GM21447 (cell line): Measurements from ENCODE around the gene MS4A7.
"Not testable (repeated sequence)": the region's sequence is repeated elsewhere in the genome, so short reads cannot be mapped to it uniquely, and the experiment has no call there.

ENCODE experiments used
- ATAC-seq: cut with Tn5 transposase; IDR thresholded peaks from one replicate; pipeline ENCODE4 v1.9.1; 2021; ENCODE audit not compliant: unreplicated experiment

MS4A7 gene, protein sequence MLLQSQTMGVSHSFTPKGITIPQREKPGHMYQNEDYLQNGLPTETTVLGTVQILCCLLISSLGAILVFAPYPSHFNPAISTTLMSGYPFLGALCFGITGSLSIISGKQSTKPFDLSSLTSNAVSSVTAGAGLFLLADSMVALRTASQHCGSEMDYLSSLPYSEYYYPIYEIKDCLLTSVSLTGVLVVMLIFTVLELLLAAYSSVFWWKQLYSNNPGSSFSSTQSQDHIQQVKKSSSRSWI

DNA sequence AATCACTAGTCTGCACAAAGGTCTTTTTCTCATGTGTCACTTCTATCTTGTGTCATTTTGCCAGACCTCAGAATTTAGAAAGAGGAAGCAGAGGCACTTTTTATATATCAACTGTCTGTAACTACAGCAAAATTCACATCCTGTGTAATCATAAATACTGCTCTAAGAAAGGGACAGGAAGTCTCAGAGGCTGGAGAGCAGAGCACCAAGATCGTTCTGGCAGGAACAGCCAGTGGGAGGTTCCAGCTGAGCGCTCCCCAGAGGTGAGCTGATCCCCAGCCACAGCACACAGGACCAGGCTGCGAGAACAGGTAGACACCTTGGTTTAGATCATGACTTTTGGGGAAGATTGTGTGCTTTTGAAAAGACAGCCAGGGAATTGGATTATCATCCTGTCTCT, at the start of gene MS4A7:
Gene MS4A7 (plus strand): TSS at position 179 of the 400 bp plus-strand sequence. CDS start 4,610 bp downstream, outside the sequence.
- ATAC-seq: peak; percentile 92

DNA sequence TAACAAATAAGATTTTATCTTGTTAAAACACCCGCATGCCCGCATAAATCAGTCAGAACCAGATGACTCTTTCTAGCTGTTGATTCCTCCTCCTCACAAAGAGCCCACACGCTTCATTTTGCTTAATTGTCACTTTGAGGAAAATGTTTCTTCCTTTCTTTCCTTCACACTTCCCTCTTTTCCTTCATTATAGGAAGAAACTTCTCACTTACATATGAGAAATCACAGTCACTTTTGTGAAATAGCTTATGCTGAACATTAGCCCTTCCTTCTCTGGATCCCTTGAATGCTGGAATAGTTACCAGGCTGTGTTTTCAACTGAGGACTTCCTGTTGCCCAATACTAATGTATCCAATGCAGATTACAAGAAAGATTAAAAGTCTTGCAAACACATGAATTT, 45.5 kb upstream of the MS4A7 start:
- no peak for ATAC-seq

DNA sequence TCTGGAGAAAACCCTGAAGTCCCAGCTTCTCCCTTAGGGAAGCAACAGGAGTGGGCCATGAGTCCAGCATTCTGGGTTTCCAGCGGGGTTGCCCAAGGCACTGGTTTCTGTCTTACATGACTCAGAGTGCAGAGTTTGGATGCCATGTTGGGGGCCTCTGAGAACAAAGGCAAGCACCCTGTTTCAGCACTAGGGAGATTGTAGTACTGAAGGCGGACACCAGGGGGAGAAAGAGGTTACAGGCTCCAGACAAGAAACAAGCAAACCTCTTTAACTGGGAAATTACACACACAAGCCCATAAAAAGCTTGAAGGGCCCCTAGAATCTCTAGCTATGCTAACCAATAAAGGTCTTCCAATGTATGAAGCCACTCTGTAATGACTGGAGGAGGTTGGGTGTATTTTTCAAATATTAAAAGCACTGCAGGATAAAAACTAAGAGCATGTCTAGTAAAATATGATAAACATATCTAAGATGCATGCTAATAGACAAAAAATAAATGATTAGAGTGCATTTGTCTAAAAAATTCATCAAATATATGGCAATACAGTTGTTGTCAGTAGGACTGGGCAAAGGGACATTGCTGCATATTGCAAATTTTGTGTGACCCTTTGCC, 44.2 kb upstream of the MS4A7 start:
- ATAC-seq: no peak

DNA sequence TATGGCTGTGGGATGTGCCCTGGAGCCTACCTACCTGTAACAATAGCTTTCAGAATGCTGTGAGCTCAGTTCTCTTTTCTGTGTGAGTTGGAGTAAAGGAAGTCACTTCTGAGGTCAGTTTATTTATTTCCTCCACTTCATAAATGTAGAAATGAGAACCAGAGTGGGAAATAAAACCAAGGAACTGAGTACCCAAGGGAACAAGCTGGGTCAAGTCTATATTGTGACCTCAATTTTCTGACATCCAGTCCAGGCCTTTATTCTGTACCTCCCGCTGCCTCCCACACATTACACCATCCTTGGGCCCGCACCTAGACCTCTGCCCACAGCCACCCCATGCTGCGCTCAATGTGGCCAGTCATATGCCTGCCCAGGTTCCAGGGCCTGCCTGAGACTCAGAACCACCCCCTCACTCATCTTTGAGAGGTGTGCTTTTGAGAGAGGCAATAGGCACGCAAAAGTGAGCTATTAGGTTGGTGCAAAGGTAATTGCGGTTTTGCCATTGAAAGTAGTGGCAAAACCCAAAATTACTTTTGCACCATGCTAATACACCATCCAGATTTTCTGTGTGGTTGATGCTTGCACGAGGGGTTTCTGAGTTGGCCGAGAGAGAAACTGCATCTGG, 41.5 kb upstream of the MS4A7 start:
- no peak for ATAC-seq

DNA sequence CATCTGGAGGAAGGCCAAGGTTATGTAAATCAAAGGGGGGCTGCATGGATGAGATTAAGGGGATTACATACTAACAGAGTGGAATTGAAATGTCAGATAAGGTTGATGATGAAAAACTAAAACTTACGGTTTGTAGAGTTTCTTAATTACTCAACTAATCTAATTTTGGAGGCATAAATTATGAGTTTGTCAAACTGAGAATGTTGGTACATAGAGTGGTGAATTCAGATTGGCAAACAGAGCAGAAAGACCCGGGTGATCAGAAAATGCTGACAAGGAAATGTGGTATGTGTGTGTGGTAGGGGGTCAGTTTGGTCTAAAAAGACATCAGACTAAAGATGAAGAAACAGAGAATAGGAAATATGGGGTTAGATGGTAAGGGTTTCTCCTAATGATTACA, 40.3 kb upstream of the MS4A7 start:
- ATAC-seq: no peak

DNA sequence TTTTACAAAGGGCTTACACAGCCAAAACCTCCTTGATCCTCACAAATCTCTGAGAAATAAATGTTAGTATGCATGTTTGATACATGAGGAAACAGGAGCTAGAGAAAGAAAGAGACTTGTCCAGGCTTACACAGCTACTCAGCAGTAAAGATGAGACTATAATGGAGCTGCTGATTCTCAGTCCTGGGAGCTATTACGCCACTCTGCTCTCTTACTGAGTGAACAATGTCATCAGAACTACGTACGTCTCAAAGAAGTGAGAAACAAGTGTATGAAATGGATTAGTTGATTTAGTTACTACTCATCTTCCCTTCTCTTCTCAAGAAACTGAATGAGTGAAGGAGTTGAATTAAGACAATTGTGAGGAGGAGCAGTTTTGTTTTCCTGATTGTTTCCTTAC, 39.0 kb upstream of the MS4A7 start:
- ATAC-seq: no peak

DNA sequence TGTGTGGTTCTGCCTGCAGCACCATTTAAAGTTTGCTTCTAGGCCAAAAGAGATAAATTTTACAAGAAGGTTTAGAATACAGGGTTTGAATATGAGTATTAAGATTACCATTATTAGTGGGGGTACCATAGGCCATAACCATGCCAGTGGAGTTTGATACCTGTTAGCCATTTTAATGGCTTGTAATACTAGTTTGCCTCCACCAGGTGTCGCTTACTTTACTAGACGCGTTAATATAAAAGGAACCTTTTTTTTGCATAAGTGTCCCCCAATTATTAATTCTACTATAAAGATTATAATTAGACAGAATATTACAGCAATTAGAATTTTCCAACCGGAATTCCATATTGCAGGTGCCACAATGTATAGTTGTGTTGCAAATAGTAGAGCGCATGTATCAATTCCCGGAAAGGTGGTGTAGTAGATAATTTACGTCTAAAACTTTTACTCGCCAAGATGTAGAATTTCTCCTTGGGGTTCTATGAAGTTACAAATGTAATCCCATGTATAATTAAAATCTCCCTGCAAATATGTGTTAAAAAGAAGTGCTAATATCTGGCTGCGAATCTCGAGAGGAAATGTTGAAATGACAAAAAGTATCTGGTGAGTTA, 35.1 kb upstream of the MS4A7 start:
- ATAC-seq: no peak

DNA sequence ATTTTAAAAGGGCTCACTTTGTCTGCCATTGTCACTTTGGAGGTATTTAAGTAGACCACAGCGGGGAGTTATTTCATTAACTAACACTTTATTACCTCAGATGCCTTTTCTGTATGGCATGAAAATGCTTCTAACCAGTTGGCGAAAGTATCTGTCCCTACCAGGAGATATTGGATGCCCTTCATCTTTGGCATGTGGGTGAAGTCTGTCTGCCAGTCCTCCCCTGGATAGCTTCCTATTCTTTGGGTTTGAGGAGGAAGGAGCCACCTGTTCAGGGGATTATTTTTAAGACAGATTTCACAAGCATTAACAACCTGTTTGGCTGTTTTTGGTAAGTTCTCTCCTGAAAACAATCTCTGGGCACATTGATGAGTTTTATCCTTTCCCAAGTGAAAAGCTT, 34.2 kb upstream of the MS4A7 start:
- ATAC-seq: no peak

DNA sequence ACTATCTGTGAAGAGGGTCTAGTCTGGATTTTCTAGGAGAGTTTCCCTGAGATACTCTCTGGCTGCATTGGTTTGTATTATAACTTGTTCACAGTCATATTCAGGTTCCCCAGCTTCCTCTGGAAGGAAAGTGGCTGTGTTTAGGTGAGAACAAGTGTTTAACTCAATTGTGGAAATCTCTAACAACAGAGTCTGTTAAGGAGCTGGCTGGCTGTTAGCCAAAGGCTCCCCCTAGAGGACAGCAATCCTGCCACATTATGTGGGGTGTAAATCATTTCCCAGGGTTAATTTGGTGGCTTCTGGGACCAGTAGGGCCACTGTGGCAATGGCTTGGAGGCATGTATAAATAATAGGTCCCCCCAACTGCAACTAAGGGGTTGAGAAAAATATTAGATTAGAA, 32.8 kb upstream of the MS4A7 start:
- no peak for ATAC-seq

DNA sequence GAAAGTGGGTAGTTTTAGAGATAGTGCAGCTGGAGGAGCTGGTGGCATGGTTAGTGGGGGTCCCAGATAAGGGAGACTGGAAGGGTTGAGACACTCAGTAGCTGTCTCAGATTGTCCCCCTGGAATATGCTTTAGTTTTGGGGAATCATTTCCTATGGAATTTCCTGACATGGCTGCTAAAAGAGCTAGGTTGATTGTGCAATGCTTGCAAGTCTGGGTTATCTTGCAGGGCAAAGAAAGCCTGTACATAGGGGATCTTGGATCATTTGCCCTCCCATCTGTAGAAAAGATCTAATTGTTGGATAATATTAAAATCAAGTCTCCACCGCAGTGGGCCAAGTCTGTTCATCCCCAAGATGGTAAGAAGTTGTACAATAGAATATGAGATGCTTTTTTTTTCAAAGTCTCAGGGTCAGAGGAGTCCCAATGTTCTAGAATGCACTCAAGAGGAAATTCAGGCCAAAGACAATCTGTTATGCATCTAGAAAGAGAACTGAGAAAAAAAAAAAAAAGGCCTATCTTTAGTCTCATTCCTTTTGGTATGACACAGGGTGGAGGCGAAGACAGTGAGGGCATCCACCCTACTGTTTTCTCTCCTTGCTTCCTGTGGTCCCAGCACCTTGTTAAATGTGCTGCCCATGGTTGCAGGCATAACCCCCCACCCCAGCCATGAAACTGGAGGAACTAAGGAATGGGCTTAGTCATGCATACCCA, 31.1 kb upstream of the MS4A7 start:
- ATAC-seq: no peak

DNA sequence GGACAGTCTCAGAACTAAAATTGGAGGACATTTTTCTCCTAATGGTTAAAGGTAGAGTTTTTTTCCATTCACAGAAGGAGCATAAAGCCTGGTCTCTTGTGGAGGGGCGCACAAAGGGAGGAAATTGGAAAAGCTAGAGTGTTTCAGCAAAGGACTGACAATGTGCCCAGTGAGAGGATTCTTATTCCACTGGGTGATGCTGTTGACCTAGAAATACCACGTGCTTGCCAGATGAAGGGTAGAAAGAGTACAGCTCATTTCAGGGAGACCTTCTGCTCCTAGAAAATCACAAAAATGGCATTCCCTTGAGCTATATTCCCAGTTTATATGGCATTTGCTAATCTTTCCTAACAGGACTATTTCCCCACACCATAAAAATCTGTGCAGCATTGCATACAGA, 30.2 kb upstream of the MS4A7 start:
- no peak for ATAC-seq

DNA sequence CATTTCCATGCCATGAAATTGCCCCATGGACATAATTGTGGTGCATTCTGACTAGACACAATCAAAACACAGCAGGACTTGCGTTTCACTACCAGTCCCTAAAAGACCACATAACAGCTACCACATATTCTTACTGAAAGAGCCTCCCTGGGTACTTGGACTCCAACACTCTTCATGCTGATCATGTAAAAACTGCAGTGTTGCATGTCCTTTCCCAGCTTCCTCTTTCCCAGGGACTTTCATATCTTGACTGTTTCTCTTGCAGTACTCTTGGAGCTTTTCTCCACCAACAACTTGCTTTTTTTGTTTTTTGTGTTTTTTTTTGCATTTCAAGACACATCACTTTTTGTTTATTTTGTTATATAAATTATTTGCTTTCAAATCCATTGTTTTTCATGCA, 28.3 kb upstream of the MS4A7 start:
- no peak for ATAC-seq

DNA sequence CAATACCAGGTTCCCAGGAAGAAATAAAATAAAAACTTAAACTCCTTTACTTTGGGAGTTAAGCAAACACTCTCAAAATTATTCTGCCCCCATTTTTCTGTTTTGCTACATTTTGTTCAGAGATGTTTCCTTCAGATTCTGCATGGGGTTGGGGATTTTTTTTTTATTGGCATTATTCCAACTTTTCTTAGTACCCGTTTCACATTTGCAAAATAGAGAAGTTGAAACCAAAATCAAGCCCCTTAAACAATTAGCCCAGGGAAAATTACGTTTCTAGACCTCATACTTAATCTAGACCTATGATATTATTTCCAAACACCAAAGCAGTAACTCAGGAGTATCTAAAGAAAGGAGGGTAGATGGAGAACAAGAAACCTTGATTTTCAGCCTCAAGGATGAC, 20.6 kb upstream of the MS4A7 start:
- no peak for ATAC-seq

DNA sequence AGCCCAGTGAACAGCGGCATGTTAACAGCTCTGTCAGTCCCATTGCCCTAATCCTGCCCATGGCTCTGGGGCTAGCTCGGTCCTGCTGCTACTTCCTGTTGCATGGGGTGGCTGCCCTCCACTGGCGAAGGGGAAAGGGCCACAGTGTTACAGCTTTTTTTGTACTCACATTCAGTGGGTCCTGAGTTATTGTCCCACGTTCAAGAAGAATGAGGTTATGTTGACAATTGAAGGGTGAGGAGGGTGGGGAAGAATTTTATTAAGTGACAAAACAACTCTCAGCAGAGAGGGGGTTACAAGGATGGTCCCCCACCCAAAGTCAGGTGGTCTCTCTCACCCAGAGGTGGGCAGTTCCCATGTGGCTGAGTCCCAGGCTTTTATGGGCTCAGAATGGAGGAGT, 17.7 kb upstream of the MS4A7 start:
- ATAC-seq: no peak

DNA sequence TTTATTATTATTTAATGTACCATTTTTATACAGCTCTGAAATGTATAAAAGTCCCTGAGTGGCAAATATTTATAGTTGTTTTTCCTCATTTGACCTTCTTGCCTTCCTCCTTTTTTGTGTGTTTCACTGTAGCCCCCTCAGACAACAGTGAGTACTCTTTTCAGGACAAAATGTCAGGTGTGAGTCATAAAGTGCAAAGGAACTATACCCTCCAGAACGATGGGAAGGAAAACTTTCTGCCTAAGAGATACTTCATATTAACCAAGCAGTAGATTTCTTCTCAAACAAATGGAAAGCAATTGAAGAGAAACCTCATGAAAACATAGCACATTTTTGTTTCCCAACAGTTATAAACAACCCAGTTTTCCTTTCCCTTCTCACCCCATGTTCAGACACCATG, 16.1 kb upstream of the MS4A7 start:
- ATAC-seq: no peak

DNA sequence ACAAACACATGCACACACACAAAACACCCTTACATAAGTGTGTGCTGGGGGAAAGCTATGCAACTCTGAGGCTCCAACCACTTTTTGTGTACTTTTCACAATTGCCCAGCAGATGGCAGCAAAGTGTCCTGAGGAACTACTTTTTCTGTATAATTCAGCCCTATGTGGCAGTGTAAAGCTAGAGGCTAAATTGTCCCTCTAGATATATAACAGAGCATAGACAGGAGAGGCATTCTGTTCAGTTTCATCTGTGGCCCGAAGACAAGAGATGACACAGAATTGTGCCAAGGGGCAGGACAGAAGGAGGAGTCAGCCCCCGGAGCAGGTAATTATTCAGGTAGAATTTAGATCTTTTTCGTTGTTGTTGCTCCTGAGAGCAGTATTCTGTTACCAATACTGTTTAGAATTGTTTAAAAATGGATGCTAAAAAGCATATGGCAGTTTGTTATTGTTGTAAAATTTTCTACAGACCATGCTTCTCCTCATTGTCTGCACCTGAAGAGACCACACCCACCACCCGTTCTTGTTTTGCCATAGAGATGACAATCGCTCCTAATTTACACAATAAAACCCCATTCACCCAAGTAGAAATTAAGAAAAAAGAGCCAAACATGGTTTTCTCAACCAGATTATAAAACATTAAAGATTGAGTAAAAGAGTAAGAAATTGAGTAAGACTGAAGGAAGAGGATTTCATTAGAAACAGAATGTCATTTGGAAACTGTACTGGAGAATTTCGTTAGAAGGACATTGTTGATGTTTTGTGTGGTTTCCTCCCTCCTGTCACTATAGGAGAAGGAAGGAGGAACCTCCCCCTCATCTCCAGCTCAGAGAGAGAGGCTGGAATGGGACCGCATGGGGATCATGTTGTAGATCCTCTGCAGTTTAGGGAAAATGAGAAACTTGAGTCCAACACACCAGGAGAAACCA, 14.5 kb upstream of the MS4A7 start:
- ATAC-seq: peak; percentile 53

DNA sequence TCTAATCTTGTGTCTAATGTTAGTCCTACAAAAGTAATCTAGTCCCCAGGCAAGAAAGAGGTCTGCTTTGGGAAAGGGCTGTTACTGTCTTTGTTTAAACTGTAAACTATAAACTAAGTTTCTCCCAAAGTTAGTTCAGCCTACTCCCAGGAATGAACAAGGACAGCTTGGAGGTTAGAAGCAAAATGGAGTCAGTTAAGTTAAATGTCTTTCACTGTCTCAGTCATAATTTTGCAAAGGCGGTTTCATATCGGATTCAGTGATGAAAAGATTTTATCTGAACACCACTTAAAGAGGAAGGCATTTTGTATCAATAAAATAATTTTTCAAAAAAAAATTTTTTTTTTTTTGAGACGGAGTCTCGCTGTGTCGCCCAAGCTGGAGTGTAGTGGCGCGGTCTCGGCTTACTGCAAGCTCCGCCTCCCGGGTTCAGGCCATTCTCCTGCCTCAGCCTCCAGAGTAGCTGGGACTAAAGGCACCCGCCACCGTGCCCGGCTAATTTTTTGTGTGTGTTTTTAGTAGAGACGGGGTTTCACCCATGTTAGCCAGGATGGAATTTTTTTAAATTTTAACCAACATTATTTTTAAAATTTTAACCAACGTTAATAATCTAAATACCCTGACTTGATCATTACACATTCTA, 11.9 kb upstream of the MS4A7 start:
- ATAC-seq: not testable (repeated sequence)

DNA sequence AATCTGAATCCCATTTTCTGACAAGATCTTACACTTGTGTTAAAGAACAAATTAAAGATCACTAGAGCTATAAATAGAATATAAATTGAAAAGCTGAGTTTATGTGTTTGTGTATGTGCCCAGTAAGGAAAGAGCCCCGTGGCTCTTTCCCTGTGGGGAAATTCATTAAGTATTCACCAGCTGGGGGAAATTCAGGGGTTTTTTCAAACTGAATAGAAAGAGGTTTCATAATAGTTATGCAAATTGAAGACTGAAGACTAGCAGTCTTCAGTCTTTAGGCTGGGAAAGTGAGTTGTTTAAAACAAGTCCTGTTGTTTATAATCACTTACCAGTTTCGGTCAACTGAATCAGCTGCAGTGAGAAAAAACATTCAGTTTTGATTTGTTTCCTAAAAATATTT, 11.3 kb upstream of the MS4A7 start:
- peak; percentile 89 for ATAC-seq

DNA sequence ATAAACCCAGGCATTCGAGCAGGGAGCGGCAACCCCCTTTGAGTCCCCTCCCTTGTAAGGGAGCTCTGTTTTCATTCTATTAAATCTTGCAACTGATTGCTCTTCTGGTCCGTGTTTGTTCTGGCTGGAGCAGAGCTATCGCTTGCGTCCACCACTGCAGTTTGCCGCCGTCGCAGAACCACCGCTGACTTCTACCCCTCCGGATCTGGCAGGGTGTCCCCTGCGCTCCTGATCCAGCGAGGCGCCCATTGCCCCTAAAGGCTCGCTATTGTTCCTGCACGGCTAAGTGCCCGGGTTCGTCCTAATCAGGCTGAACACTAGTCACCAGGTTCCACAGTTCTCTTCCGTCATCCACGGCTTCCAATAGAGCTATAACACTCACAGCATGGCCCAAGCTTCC, 10.4 kb upstream of the MS4A7 start:
- ATAC-seq: no peak

DNA sequence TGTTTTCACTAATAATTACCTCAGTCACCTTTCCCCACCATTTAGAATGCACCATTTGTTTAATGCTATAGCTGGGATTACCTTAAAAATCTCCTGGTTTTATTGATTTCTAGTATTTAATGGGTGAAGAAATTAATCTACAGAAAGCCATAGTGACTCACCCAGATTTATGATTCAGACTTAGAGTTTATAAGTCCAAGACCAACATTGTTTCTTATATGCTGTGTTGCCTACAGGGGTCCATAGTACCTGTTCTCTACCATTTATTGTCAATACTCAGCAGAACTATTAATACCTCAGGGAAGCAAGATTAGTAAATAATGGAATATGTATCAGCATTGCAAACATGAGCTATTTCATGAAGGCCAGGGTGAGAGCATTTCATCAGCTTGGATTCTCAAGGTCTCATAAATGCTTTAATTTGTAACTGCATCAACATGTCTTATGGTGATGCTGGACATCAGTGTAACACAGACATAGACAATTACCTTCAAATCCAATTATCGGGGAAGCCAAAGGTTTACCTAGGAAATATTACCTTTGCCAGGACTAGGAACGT, 8.0 kb upstream of the MS4A7 start:
- no peak for ATAC-seq
